ENCODE results near the gene PCDH9. TPM values are rescaled to one million over a fixed set of nuclear protein-coding genes. Genes with fewer than 3 reads are reported as not detected.

PCDH9 gene
- total RNA-seq, 1 experiment from 2014 or later = 10.1 TPM

DNA sequence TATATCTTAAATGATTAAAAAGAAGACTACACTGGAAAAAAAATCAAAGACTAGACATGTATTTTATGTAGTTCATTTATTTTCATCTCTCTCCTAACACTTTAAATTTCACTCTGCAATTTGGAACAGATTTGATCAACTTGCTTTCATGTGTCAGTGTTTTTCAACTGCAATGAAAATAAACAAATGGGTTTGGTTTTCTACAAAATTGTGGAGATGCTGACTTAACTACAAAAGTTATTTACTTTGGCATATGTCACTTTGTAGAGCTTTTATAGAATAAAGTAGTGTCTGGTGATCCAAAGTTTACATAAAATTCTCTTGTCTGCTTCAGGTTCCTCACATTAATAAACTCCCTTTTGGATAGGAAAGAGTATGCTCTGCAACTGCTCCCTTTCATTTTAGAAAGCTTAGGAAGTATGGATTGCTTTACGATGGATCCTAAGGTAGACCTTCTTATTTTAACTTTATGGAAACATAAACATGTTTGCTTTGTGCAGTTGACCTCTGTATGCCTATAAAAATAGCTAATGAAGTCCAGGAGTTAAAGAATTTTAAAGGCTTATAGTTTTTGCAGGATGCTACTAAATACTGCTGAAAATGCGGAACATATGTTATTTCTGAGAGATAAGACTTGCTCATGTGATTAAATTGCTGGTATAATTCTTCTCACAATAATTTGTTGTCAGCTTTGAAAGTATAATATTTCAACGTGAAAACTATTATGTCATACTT is 815.9 kb downstream of the PCDH9 start:
- peaks cover 11% of the 10 kb centered on the region for H3K4me1 Mint-ChIP-seq (ENCODE audit: insufficient read depth, unreplicated experiment)
- POLR2A ChIA-PET = interaction anchor here (0.5 to 0.6 kb wide), 2 partner anchors 15 to 843 kb away, joined by 3 read pairs; no protein-coding TSS in a partner anchor
- intact Hi-C loops (cut with micrococcal nuclease) = no loop called here
- H3K27me3 Mint-ChIP-seq (ENCODE audit: insufficient read depth, unreplicated experiment) = no peaks in the 10 kb centered on the region
- no peak overlapping the region for H3K4me3 Mint-ChIP-seq (ENCODE audit: unreplicated experiment)
- DNase-seq (ENCODE audit: unreplicated experiment) = peak; percentile 14
- H3K36me3 Mint-ChIP-seq (ENCODE audit: insufficient read depth, unreplicated experiment) = no peaks in the 10 kb centered on the region
- TF ChIP-seq, protein P1, sequence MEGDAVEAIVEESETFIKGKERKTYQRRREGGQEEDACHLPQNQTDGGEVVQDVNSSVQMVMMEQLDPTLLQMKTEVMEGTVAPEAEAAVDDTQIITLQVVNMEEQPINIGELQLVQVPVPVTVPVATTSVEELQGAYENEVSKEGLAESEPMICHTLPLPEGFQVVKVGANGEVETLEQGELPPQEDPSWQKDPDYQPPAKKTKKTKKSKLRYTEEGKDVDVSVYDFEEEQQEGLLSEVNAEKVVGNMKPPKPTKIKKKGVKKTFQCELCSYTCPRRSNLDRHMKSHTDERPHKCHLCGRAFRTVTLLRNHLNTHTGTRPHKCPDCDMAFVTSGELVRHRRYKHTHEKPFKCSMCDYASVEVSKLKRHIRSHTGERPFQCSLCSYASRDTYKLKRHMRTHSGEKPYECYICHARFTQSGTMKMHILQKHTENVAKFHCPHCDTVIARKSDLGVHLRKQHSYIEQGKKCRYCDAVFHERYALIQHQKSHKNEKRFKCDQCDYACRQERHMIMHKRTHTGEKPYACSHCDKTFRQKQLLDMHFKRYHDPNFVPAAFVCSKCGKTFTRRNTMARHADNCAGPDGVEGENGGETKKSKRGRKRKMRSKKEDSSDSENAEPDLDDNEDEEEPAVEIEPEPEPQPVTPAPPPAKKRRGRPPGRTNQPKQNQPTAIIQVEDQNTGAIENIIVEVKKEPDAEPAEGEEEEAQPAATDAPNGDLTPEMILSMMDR (IDR thresholded peaks at IDR 0.05; ENCODE audit: unreplicated experiment) = no peak
- no TSS peak for BruUV-seq (replicated peaks)
- no peak overlapping the region for H3K27ac Mint-ChIP-seq (ENCODE audit: low read depth, unreplicated experiment)
- H3K9me3 Mint-ChIP-seq (ENCODE audit: unreplicated experiment) = no peaks in the 10 kb centered on the region
- CTCF ChIA-PET = no interaction called here

DNA sequence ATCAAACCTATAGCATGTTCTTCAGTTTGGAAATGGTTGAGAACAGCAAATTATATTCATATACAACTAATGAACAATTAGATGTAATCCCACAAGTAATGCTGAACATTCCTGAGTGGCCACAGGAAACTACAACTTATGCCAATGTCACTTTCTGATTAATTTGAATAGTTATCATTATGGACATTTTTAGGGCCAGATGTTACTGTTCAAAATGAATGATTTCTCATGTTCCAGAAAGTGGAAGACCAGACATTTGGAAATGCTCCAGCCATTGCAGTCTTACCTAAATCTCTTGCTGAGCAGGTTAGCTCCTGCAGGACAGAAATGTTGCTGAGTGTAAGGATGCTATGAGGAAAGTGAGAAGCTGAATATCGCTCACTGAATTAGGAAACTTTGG is 819.8 kb downstream of the PCDH9 start:
- DNase-seq (ENCODE audit: unreplicated experiment) = no peak
- H3K4me3 Mint-ChIP-seq (ENCODE audit: unreplicated experiment) = no peak overlapping the region
- H3K9me3 Mint-ChIP-seq (ENCODE audit: unreplicated experiment) = no peaks in the 10 kb centered on the region
- H3K4me1 Mint-ChIP-seq (ENCODE audit: insufficient read depth, unreplicated experiment) = peaks cover 24% of the 10 kb centered on the region
- no peaks in the 10 kb centered on the region for H3K27me3 Mint-ChIP-seq (ENCODE audit: insufficient read depth, unreplicated experiment)
- ChIA-PET POLR2A (interaction anchor here (0.6 to 1.1 kb wide), 2 partner anchors 752 to 794 kb away, joined by 3 read pairs; no protein-coding TSS in a partner anchor), CTCF (no interaction called here)
- H3K36me3 Mint-ChIP-seq (ENCODE audit: insufficient read depth, unreplicated experiment) = no peaks in the 10 kb centered on the region
- no TSS peak for BruUV-seq (replicated peaks)
- H3K27ac Mint-ChIP-seq (ENCODE audit: low read depth, unreplicated experiment) = no peak overlapping the region
- intact Hi-C loops (cut with micrococcal nuclease) = no loop called here
- TF ChIP-seq, protein P1 (IDR thresholded peaks at IDR 0.05; ENCODE audit: unreplicated experiment) = no peak

DNA sequence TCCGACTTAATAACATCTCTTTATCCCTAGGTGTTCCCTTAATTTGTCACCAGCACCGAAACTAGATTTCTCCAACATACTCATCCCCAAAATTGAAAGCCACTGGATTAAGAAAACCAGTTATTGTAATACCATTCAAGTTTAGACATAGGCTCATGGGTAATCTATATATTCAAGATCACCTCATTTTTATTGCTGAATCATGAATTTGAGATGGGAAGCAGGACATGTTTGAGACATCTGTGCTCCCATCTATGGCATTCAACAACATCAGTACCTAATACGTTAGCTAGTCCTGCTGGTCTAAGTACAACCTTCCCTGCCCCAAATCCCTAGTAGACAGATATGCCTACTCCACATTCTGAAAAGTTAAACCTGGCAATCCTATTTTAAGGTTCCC is 820.6 kb downstream of the PCDH9 start:
- TF ChIP-seq, protein P1 (IDR thresholded peaks at IDR 0.05; ENCODE audit: unreplicated experiment) = no peak
- peaks cover 28% of the 10 kb centered on the region for H3K4me1 Mint-ChIP-seq (ENCODE audit: insufficient read depth, unreplicated experiment)
- H3K27ac Mint-ChIP-seq (ENCODE audit: low read depth, unreplicated experiment) = no peak overlapping the region
- H3K27me3 Mint-ChIP-seq (ENCODE audit: insufficient read depth, unreplicated experiment) = no peaks in the 10 kb centered on the region
- ChIA-PET POLR2A (interaction anchor here (0.6 kb wide), 1 partner anchor 752 kb away, joined by 3 read pairs; no protein-coding TSS in a partner anchor), CTCF (no interaction called here)
- no peaks in the 10 kb centered on the region for H3K36me3 Mint-ChIP-seq (ENCODE audit: insufficient read depth, unreplicated experiment)
- intact Hi-C loops (cut with micrococcal nuclease) = no loop called here
- no peaks in the 10 kb centered on the region for H3K9me3 Mint-ChIP-seq (ENCODE audit: unreplicated experiment)
- no peak for DNase-seq (ENCODE audit: unreplicated experiment)
- no peak overlapping the region for H3K4me3 Mint-ChIP-seq (ENCODE audit: unreplicated experiment)
- BruUV-seq (replicated peaks) = no TSS peak

DNA sequence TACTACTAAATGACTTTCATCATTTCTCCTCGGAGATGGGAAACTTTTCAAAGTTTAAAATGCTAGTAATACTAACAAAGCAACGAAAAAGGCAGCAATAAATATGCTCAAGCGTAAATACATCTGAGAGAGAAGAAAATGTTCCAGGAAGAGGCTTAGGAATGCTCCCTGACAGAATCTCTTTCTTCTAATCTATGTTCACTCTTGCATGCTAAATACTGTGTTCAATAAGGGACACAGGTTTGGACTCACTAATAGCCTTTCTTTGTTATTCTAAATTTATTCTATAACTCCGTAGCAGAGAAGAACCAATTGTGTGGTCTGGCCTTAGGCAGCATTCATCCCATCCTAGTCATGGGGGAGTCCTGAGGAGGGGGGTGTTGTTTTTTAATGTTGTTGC is 823.0 kb downstream of the PCDH9 start:
- Mint-ChIP-seq H3K36me3 (ENCODE audit: insufficient read depth, unreplicated experiment) (no peaks in the 10 kb centered on the region), H3K27ac (ENCODE audit: low read depth, unreplicated experiment) (no peak overlapping the region), H3K27me3 (ENCODE audit: insufficient read depth, unreplicated experiment) (no peaks in the 10 kb centered on the region), H3K4me1 (ENCODE audit: insufficient read depth, unreplicated experiment) (peaks cover 32% of the 10 kb centered on the region), H3K4me3 (ENCODE audit: unreplicated experiment) (no peak overlapping the region), H3K9me3 (ENCODE audit: unreplicated experiment) (no peaks in the 10 kb centered on the region)
- no peak for DNase-seq (ENCODE audit: unreplicated experiment)
- ChIA-PET CTCF (no interaction called here), POLR2A (interaction anchor here (0.7 kb wide), 1 partner anchor 97 kb away, joined by 4 read pairs; no protein-coding TSS in a partner anchor)
- no TSS peak for BruUV-seq (replicated peaks)
- intact Hi-C loops (cut with micrococcal nuclease) = no loop called here
- TF ChIP-seq, protein P1 (IDR thresholded peaks at IDR 0.05; ENCODE audit: unreplicated experiment) = no peak

All from MCF 10A (cell line).